Testis (tissue), 2 donors: ENCODE data around the gene DOK5.

Experiments
- POLR2A ChIP-seq: fragments of 450-650 bp; IDR thresholded peaks from one replicate; pipeline ENCODE4 v1.6.1; 2017; ENCODE audit warnings: antibody characterized with exemption, mild to moderate bottlenecking, moderate library complexity
- TF ChIP-seq, protein P1 (sequence below), 3 experiments: fragments of 450-650 bp in 2 of 3; fragments of 200-600 bp in 1 of 3; sonication (generic) in 1 of 3; IDR thresholded peaks; one replicate each; pipeline ENCODE4 v1.5.1; 2016 to 2019; ENCODE audit warnings: antibody characterized with exemption in 3 of 3, mild to moderate bottlenecking in 2 of 3, moderate library complexity in 1 of 3

DNA sequence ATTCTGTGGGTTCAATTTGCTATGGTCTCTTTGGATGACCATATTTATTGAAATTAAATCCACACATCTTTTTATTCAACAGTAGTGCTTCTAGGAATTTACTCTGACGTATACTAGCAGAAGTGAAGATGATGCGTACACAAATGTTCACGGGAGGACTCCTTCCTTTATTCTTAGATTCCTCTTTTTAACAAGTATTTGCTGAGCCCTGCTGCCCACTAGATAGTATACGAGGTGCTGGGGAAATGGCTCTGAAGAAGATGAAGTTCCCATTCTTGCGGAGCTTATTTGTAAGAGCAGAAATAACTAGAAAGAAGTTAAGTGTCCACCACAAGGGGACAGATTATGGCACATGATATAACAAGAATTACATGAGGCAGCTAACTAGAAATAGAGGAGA is 145.2 kb downstream of the DOK5 start:
- no peak for TF ChIP-seq POLR2A
- TF ChIP-seq, protein P1, sequence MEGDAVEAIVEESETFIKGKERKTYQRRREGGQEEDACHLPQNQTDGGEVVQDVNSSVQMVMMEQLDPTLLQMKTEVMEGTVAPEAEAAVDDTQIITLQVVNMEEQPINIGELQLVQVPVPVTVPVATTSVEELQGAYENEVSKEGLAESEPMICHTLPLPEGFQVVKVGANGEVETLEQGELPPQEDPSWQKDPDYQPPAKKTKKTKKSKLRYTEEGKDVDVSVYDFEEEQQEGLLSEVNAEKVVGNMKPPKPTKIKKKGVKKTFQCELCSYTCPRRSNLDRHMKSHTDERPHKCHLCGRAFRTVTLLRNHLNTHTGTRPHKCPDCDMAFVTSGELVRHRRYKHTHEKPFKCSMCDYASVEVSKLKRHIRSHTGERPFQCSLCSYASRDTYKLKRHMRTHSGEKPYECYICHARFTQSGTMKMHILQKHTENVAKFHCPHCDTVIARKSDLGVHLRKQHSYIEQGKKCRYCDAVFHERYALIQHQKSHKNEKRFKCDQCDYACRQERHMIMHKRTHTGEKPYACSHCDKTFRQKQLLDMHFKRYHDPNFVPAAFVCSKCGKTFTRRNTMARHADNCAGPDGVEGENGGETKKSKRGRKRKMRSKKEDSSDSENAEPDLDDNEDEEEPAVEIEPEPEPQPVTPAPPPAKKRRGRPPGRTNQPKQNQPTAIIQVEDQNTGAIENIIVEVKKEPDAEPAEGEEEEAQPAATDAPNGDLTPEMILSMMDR (IDR thresholded peaks at IDR 0.05) = no peak
